MCF 10A (cell line): ENCODE results near the gene MAP3K12. TPM values are rescaled to one million over a fixed set of nuclear protein-coding genes. Genes with fewer than 3 reads are reported as not detected.
A peak's percentile ranks its signal among the peaks of the same experiment; 100 is the strongest.

ENCODE experiments used
- BruUV-seq: library from RNA; stranded (reverse); fragments of 400-500 nt; replicated peaks from 2 replicates; lab custom pipeline; 2021; lab: Mats Ljungman, UMichigan
- CTCF ChIA-PET: fragments of 300-600 bp; sonication (Branson Sonifier 250); formaldehyde crosslinking; extraction: SDS; loops from one replicate; lab custom pipeline; 2021; ENCODE audit warnings: antibody characterized with exemption, inconsistent platforms; lab: Yijun Ruan, JAX
- POLR2A ChIA-PET: fragments of 300-600, 350-650 bp; sonication (Branson Sonifier 250); formaldehyde crosslinking; extraction: SDS; loops from one replicate; lab custom pipeline; 2020; ENCODE audit warnings: antibody characterized with exemption, inconsistent platforms; lab: Yijun Ruan, JAX
- DNase-seq: peaks from one replicate; pipeline ENCODE4 v3.0.0-alpha.2; 2018; ENCODE audit not compliant: unreplicated experiment
- H3K27ac Mint-ChIP-seq: one replicate; pipeline ENCODE4 v1.8.0; 2022; ENCODE audit warnings: mild to moderate bottlenecking, low read depth, mixed read lengths; ENCODE audit not compliant: unreplicated experiment
- H3K27me3 Mint-ChIP-seq: one replicate; pipeline ENCODE4 v1.8.0; 2022; ENCODE audit warnings: mixed read lengths; ENCODE audit not compliant: insufficient read depth, unreplicated experiment
- H3K36me3 Mint-ChIP-seq: one replicate; pipeline ENCODE4 v1.8.0; 2022; ENCODE audit warnings: mild to moderate bottlenecking, moderate library complexity, mixed read lengths; ENCODE audit not compliant: insufficient read depth, unreplicated experiment
- H3K4me1 Mint-ChIP-seq: one replicate; pipeline ENCODE4 v1.8.0; 2022; ENCODE audit warnings: mixed read lengths; ENCODE audit not compliant: insufficient read depth, unreplicated experiment
- H3K4me3 Mint-ChIP-seq: one replicate; pipeline ENCODE4 v1.8.0; 2022; ENCODE audit warnings: mild to moderate bottlenecking, moderate library complexity, mixed read lengths; ENCODE audit not compliant: unreplicated experiment
- H3K9me3 Mint-ChIP-seq: one replicate; pipeline ENCODE4 v1.8.0; 2022; ENCODE audit warnings: mixed read lengths; ENCODE audit not compliant: unreplicated experiment
- CTCF ChIP-seq: fragments of 200-600 bp; IDR thresholded peaks from one replicate; pipeline ENCODE4 v1.8.0; 2022; ENCODE audit warnings: antibody characterized with exemption, mild to moderate bottlenecking; ENCODE audit not compliant: unreplicated experiment
- intact Hi-C: fragments of 100-400 bp; cut with micrococcal nuclease; formaldehyde crosslinking; loops from 2 replicates; pipeline ENCODE4 v1.14.1; 2022
- total RNA-seq: library from RNA; stranded (reverse); gene quantifications from 2 replicates; pipeline ENCODE4 v1.2.3, GENCODE V29; 2022

MAP3K12 gene
- total RNA-seq, 1 experiment from 2014 or later, result 4.6 TPM

- BruUV-seq, result no TSS peak
- H3K4me3 Mint-ChIP-seq, result no peak overlapping the region
- no peaks in the 10 kb centered on the region for H3K27me3 Mint-ChIP-seq
- H3K27ac Mint-ChIP-seq, result peak overlapping the region; percentile 12
- peaks cover 51% of the 10 kb centered on the region for H3K4me1 Mint-ChIP-seq
- H3K36me3 Mint-ChIP-seq, result peaks cover 14% of the 10 kb centered on the region
- no peak for TF ChIP-seq CTCF
- intact Hi-C loops, result no loop called here
- no peaks in the 10 kb centered on the region for H3K9me3 Mint-ChIP-seq
- CTCF ChIA-PET, result interaction anchor here (0.6 to 1.3 kb wide), 3 partner anchors 12 to 178 kb away, joined by 3 read pairs; partner anchors contain the start of gene ATP5MC2
- POLR2A ChIA-PET, result interaction anchor here (1.0 to 5.0 kb wide), 3 partner anchors 14 to 22 kb away, joined by 3 to 53 read pairs (median 3); no protein-coding TSS in a partner anchor
- DNase-seq, result no peak
These were observed 1.8 kb downstream of the MAP3K12 start for GRCh38 chr12:53497461-53497860.

DNA sequence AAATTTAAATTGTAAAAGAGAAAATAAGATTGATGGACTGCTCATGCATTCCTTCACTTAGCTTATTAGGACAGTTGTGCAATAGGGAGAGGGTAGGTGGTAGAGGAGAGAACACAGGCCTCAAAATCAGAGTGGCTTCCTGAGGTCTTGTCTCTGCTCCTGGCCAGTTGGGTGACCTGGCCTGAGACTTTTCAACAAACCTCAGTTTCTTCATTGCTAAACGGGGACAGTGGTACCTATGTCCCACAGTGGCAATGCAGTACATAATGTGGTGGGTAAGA, 2.6 kb downstream of the MAP3K12 start:
- ChIA-PET CTCF (no interaction called here), POLR2A (interaction anchor here (1.0 to 1.1 kb wide), 2 partner anchors 10 to 17 kb away, joined by 3 read pairs; no protein-coding TSS in a partner anchor)
- H3K4me3 Mint-ChIP-seq, result no peak overlapping the region
- no peaks in the 10 kb centered on the region for H3K9me3 Mint-ChIP-seq
- no peaks in the 10 kb centered on the region for H3K27me3 Mint-ChIP-seq
- no TSS peak for BruUV-seq
- TF ChIP-seq CTCF, result no peak
- intact Hi-C loops, result no loop called here
- peaks cover 14% of the 10 kb centered on the region for H3K36me3 Mint-ChIP-seq
- peaks cover 48% of the 10 kb centered on the region for H3K4me1 Mint-ChIP-seq
- H3K27ac Mint-ChIP-seq, result no peak overlapping the region
- no peak for DNase-seq

GRCh38 chr12:53495903-53496751, 3.1 kb downstream of the MAP3K12 start:
- H3K4me1 Mint-ChIP-seq, result peaks cover 48% of the 10 kb centered on the region
- no peak for DNase-seq

More at GRCh38 chr12:53495903-53496751, 3.1 kb downstream of the MAP3K12 start:
- POLR2A ChIA-PET, result interaction anchor here (1.0 to 1.1 kb wide), 2 partner anchors 9 to 17 kb away, joined by 3 read pairs; no protein-coding TSS in a partner anchor
- TF ChIP-seq CTCF, result no peak
- Mint-ChIP-seq H3K27ac (no peak overlapping the region), H3K4me3 (no peak overlapping the region), H3K27me3 (no peaks in the 10 kb centered on the region), H3K9me3 (no peaks in the 10 kb centered on the region), H3K36me3 (peaks cover 11% of the 10 kb centered on the region)
- BruUV-seq, result no TSS peak
- intact Hi-C loops, result no loop called here
- CTCF ChIA-PET, result interaction anchor here (0.6 kb wide), 1 partner anchor 115 kb away, joined by 3 read pairs; no protein-coding TSS in a partner anchor
